Neural crest cell (in vitro differentiated cells): ENCODE measurements around the gene SIM2. TPM values are rescaled to one million over a fixed set of nuclear protein-coding genes. Genes with fewer than 3 reads are reported as not detected.
"Not testable (repeated sequence)": the region's sequence is repeated elsewhere in the genome, so short reads cannot be mapped to it uniquely, and the experiment has no call there.

Experiments
- DNase-seq: peaks from one replicate; pipeline ENCODE4 v3.0.0; 2021; ENCODE audit warnings: low read depth, mixed read lengths, low spot score
- H3K27ac Mint-ChIP-seq: one replicate; pipeline ENCODE4 v1.8.0; 2021; ENCODE audit warnings: mild to moderate bottlenecking, mixed read lengths; ENCODE audit not compliant: unreplicated experiment
- H3K27me3 Mint-ChIP-seq: 2 replicates; pipeline ENCODE4 v1.8.0; 2021; ENCODE audit warnings: low read depth, mild to moderate bottlenecking, mixed read lengths
- H3K36me3 Mint-ChIP-seq: 2 replicates; pipeline ENCODE4 v1.8.0; 2021; ENCODE audit warnings: low read depth, mild to moderate bottlenecking, mixed read lengths
- H3K4me1 Mint-ChIP-seq: 2 replicates; pipeline ENCODE4 v1.8.0; 2021; ENCODE audit warnings: mixed read lengths
- H3K4me3 Mint-ChIP-seq: one replicate; pipeline ENCODE4 v1.8.0; 2021; ENCODE audit warnings: mild to moderate bottlenecking, mixed read lengths
- H3K9me3 Mint-ChIP-seq: 2 replicates; pipeline ENCODE4 v1.8.0; 2021; ENCODE audit warnings: mixed read lengths
- CTCF ChIP-seq: fragments of 200-600 bp; sonication (generic); conservative IDR thresholded peaks from 2 replicates; pipeline ENCODE4 v1.5.0; 2021; ENCODE audit warnings: antibody characterized with exemption, mild to moderate bottlenecking
- total RNA-seq: library from RNA; stranded (reverse); gene quantifications from 2 replicates; pipeline ENCODE4 v1.2.1, GENCODE V29; 2021

The SIM2 gene
- total RNA-seq, 1 donor from 2014 or later, result not detected

- H3K27me3 Mint-ChIP-seq, result peaks cover 28% of the 10 kb centered on the region
Measured at GRCh38 chr21:36665806-36666205, 33.1 kb upstream of the SIM2 start.

DNA sequence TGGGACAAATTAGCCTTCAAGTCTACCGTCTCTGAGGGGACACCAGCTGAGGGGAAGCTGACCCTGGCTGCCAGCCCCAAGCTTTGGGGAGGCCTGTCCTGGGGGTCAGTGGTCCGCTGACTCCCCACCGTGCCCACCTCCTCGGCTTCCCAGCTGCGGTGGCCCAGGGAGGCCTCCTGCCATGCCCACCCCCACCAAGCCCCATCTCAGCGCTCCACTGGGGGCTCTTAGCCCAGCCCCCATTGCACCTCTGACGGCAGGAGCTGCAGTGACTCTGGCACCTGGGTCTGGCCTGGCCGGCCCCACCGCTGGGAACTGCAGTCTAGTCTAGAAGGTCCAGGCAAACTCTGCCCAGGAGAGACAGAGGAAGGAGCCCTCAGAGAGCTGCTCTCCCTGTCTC lies 30.2 kb upstream of the SIM2 start:
- H3K36me3 Mint-ChIP-seq, result no peaks in the 10 kb centered on the region
- TF ChIP-seq CTCF, result no peak
- peaks cover 21% of the 10 kb centered on the region for H3K27me3 Mint-ChIP-seq
- no peak overlapping the region for H3K4me3 Mint-ChIP-seq
- H3K4me1 Mint-ChIP-seq, result no peaks in the 10 kb centered on the region
- H3K9me3 Mint-ChIP-seq, result no peaks in the 10 kb centered on the region
- no peak for DNase-seq
- no peak overlapping the region for H3K27ac Mint-ChIP-seq

More at GRCh38 chr21:36665806-36666205, 33.1 kb upstream of the SIM2 start:
- peaks cover 4% of the 10 kb centered on the region for H3K4me1 Mint-ChIP-seq
- no peak overlapping the region for H3K4me3 Mint-ChIP-seq
- no peak overlapping the region for H3K27ac Mint-ChIP-seq
- no peaks in the 10 kb centered on the region for H3K9me3 Mint-ChIP-seq
- H3K36me3 Mint-ChIP-seq, result no peaks in the 10 kb centered on the region
- no peak for TF ChIP-seq CTCF
- DNase-seq, result no peak

- DNase-seq, result no peak
- H3K4me3 Mint-ChIP-seq, result no peak overlapping the region
- TF ChIP-seq CTCF, result no peak
- H3K27me3 Mint-ChIP-seq, result peaks cover 19% of the 10 kb centered on the region
- H3K36me3 Mint-ChIP-seq, result no peaks in the 10 kb centered on the region
- H3K27ac Mint-ChIP-seq, result no peak overlapping the region
- peaks cover 10% of the 10 kb centered on the region for H3K4me1 Mint-ChIP-seq
- no peaks in the 10 kb centered on the region for H3K9me3 Mint-ChIP-seq
Measured at GRCh38 chr21:36671836-36672235, 27.1 kb upstream of the SIM2 start.

DNA sequence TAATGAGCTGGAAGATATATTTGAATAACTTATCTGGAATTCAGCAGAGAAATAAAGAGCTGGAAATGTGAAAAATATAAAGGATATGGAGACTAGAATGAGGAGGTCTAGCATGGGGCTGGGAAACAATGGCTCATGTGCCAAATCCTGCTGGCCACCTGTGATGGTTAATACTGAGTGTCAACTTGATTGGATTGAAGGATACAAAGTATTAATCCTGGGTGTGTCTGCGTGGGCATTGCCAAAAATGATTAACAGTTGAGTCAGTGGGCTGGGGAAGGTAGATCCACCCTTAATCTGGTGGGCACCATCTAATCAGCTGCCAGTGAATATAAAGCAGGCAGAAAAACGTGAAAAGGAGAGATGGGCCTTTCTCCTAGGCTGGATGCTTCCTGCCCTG lies 26.6 kb upstream of the SIM2 start:
- not testable (repeated sequence) for DNase-seq, H3K36me3 Mint-ChIP-seq, H3K4me3 Mint-ChIP-seq, H3K9me3 Mint-ChIP-seq, H3K27ac Mint-ChIP-seq
- Mint-ChIP-seq H3K27me3 (peaks cover 23% of the 10 kb centered on the region), H3K4me1 (peaks cover 10% of the 10 kb centered on the region)

DNA sequence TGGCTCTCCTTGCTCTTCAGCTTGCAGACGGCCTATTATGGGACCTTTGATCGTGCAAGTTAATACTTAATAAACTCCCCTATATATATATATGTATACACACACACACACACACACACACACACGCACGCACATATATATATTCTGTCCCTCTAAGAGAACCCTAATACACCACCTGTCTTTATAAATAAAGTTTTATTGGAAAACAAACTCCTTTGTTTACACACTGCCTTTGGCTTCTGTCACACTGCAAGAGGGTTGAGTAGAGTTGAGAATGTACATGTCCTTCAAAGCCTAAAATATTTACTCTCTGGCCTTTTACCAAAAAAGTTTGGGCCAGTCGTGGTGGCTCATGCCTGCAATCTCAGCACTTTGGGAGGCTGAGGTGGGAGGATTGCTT lies 26.2 kb upstream of the SIM2 start:
- Mint-ChIP-seq H3K27ac (no peak overlapping the region), H3K9me3 (no peaks in the 10 kb centered on the region), H3K4me1 (peaks cover 10% of the 10 kb centered on the region), H3K4me3 (no peak overlapping the region), H3K36me3 (peaks cover 2% of the 10 kb centered on the region), H3K27me3 (peaks cover 25% of the 10 kb centered on the region)
- no peak for DNase-seq
- TF ChIP-seq CTCF, result no peak

DNA sequence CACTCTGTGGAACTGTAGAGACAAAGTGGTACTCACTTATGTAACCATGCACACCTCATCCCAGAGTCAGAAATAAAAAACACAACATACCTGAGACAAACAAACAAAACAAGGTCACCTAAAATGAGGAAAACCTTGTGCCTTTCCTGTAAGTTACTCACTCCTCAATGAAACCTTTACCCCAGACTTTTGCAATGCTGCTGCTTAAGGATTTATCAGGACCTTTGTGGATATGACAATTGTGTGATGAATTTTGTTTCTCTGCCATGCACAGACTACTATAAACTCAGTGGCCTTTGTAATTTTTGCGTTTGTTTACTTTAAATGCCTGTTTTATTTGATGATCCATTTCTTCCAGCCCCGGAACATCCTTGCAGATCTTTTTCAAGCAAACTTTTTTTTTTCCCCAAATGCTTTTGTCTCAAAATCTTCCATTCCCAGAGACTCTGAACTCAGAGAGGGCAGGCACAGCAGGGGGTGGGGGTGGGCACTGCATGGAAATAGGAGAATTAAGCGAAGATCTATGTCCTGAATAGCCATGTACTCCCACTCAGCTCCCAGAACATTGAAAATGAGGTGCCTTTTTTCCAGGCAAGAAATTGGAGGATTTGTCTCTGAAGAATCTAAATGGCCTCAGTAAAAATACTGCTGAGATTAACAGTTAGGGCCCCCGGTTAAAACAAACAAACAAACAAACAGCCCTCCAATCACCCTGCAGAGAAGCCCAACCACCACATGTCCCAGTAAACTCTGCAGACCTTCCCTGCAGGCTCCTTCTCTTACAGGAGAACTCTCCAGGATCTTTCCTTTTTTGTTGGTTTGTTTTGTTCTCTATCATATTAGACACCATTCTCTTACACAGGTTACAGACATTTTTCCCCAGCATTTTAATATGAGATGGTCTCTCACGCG lies 22.6 kb upstream of the SIM2 start:
- Mint-ChIP-seq H3K36me3 (peaks cover 2% of the 10 kb centered on the region), H3K4me3 (no peak overlapping the region), H3K9me3 (peaks cover 12% of the 10 kb centered on the region), H3K27ac (no peak overlapping the region), H3K4me1 (peaks cover 10% of the 10 kb centered on the region), H3K27me3 (peaks cover 42% of the 10 kb centered on the region)
- no peak for TF ChIP-seq CTCF
- no peak for DNase-seq
